GM23338 (cell line): ENCODE results near the gene CCDC9B. TPM values are rescaled to one million over a fixed set of nuclear protein-coding genes. Genes with fewer than 3 reads are reported as not detected.

ENCODE experiments used
- ATAC-seq: fragments of 200-7000 bp; cut with Tn5 transposase; 3 replicates; pipeline ENCODE4 v1.9.1; 2020
- DNase-seq: peaks from one replicate; pipeline ENCODE4 v3.0.0-alpha.2; 2015; ENCODE audit warnings: low spot score
- H2AFZ ChIP-seq: fragments of 200-600 bp; sonication (generic); 2 replicates; pipeline ENCODE4 v1.8.0; 2016; ENCODE audit warnings: antibody characterized with exemption, mild to moderate bottlenecking, moderate library complexity
- H3F3A ChIP-seq: fragments of 200-600 bp; sonication (generic); replicated peaks from 2 replicates; pipeline ENCODE4 v1.8.0; 2017; ENCODE audit warnings: antibody characterized with exemption, mixed run types, low read depth
- H3K27ac ChIP-seq: fragments of 200-600 bp; sonication (generic); 2 replicates; pipeline ENCODE4 v1.6.1; 2016; ENCODE audit warnings: low read depth
- H3K27me3 ChIP-seq: fragments of 200-600 bp; sonication (generic); 2 replicates; pipeline ENCODE4 v1.8.0; 2016; ENCODE audit warnings: mild to moderate bottlenecking, mixed run types, moderate library complexity; ENCODE audit not compliant: insufficient read depth
- H3K36me3 ChIP-seq: fragments of 200-600 bp; sonication (generic); 2 replicates; pipeline ENCODE4 v1.8.0; 2016; ENCODE audit warnings: mild to moderate bottlenecking; ENCODE audit not compliant: insufficient read depth
- H3K4me1 ChIP-seq: fragments of 200-600 bp; sonication (generic); 2 replicates; pipeline ENCODE4 v1.8.0; 2016; ENCODE audit warnings: mild to moderate bottlenecking, moderate library complexity; ENCODE audit not compliant: insufficient read depth
- H3K4me2 ChIP-seq: fragments of 200-600 bp; sonication (generic); 2 replicates; pipeline ENCODE4 v1.7.1; 2017; ENCODE audit warnings: mixed run types
- H3K4me3 ChIP-seq: fragments of 200-600 bp; sonication (generic); 2 replicates; pipeline ENCODE4 v1.6.1; 2016; ENCODE audit warnings: mixed run types
- H3K79me2 ChIP-seq: fragments of 200-600 bp; sonication (generic); replicated peaks from 2 replicates; pipeline ENCODE4 v1.8.0; 2017; ENCODE audit warnings: mild to moderate bottlenecking; ENCODE audit not compliant: insufficient read depth
- H3K9me2 ChIP-seq: fragments of 200-600 bp; sonication (generic); 2 replicates; pipeline ENCODE4 v1.8.0; 2017; ENCODE audit not compliant: insufficient read depth
- H4K20me1 ChIP-seq: fragments of 200-600 bp; sonication (generic); replicated peaks from 2 replicates; pipeline ENCODE4 v1.8.0; 2017; ENCODE audit warnings: mild to moderate bottlenecking; ENCODE audit not compliant: insufficient read depth
- H3K27ac Mint-ChIP-seq: 2 replicates; pipeline ENCODE4 v1.8.0; 2020; ENCODE audit warnings: inconsistent platforms, mild to moderate bottlenecking, moderate library complexity, mixed read lengths
- H3K27me3 Mint-ChIP-seq: 3 replicates; pipeline ENCODE4 v1.8.0; 2022; ENCODE audit warnings: low read depth, mild to moderate bottlenecking, moderate library complexity, mixed read lengths, inconsistent platforms; ENCODE audit not compliant: insufficient read depth, poor library complexity
- H3K36me3 Mint-ChIP-seq: 3 replicates; pipeline ENCODE4 v1.8.0; 2021; ENCODE audit warnings: low read depth, mild to moderate bottlenecking, inconsistent platforms, moderate library complexity, mixed read lengths
- H3K4me1 Mint-ChIP-seq: 3 replicates; pipeline ENCODE4 v1.8.0; 2020; ENCODE audit warnings: mild to moderate bottlenecking, inconsistent platforms, mixed read lengths
- H3K4me3 Mint-ChIP-seq: 3 replicates; pipeline ENCODE4 v1.8.0; 2021; ENCODE audit warnings: moderate library complexity, mild to moderate bottlenecking, inconsistent platforms, mixed read lengths
- H3K9me3 Mint-ChIP-seq: 3 replicates; pipeline ENCODE4 v1.8.0; 2020; ENCODE audit warnings: moderate library complexity, mild to moderate bottlenecking, inconsistent platforms, mixed read lengths
- CREB1 ChIP-seq: fragments of 250-450 bp; sonication (Bioruptor Pico); IDR thresholded peaks from 2 replicates; pipeline ENCODE4 v1.5.0; 2020; ENCODE audit warnings: low read depth, mild to moderate bottlenecking, moderate library complexity
- EZH2 ChIP-seq: fragments of 200-600 bp; sonication (generic); IDR thresholded peaks from one replicate; pipeline ENCODE4 v1.8.0; 2017; ENCODE audit warnings: antibody characterized with exemption, mild to moderate bottlenecking, low read depth; ENCODE audit not compliant: unreplicated experiment
- EZH2phosphoT487 ChIP-seq: fragments of 200-600 bp; sonication (generic); IDR thresholded peaks from one replicate; pipeline ENCODE4 v1.8.1; 2018; ENCODE audit warnings: antibody characterized with exemption; ENCODE audit not compliant: unreplicated experiment
- JUNB ChIP-seq: IDR thresholded peaks from one replicate; pipeline ENCODE4 v1.6.1; 2016; ENCODE audit warnings: antibody characterized with exemption; ENCODE audit not compliant: unreplicated experiment
- NANOG ChIP-seq: IDR thresholded peaks from 2 replicates; pipeline ENCODE4 v1.6.1; 2016; ENCODE audit warnings: antibody characterized with exemption, borderline replicate concordance
- POLR2AphosphoS5 ChIP-seq: IDR thresholded peaks from 2 replicates; pipeline ENCODE4 v1.6.1; 2016; ENCODE audit warnings: antibody characterized with exemption, low read depth
- STAT1 ChIP-seq: IDR thresholded peaks from one replicate; pipeline ENCODE4 v1.6.1; 2016; ENCODE audit warnings: antibody characterized with exemption; ENCODE audit not compliant: unreplicated experiment
- ZNF114 ChIP-seq: fragments of 250-450 bp; sonication (Bioruptor Pico); IDR thresholded peaks from 2 replicates; pipeline ENCODE4 v1.5.0; 2020; ENCODE audit warnings: mild to moderate bottlenecking, moderate library complexity
- ZNF331 ChIP-seq: fragments of 250-450 bp; sonication (Bioruptor Pico); IDR thresholded peaks from 2 replicates; pipeline ENCODE4 v1.5.0; 2020; ENCODE audit warnings: low read depth, mild to moderate bottlenecking, moderate library complexity
- polyA plus RNA-seq: library from polyadenylated mRNA; unstranded; fragments of >200 nt; fragmentation: Nextera tagmentation; extraction: Ambion mirVana; gene quantifications from 2 replicates; pipeline ENCODE4 v1.2.1, GENCODE V29; 2016
- total RNA-seq: library from RNA; depleted of rRNA; stranded (reverse); fragments of >200 nt; shearing (Covaris generic); gene quantifications from 2 replicates; pipeline ENCODE4 v1.2.3, GENCODE V29; 2014
- TF ChIP-seq, protein P1 (sequence below), 2 experiments: fragments of 200-600 bp in 1 of 2; sonication (generic) in 1 of 2; conservative IDR thresholded peaks; 2 replicates each; pipeline versions ENCODE4 v1.5.1 to v1.6.1; 2016 to 2017; ENCODE audit warnings: antibody characterized with exemption in 2 of 2, low read depth in 2 of 2, mild to moderate bottlenecking in 2 of 2, moderate library complexity in 1 of 2
- TF ChIP-seq, protein P2 (sequence below): IDR thresholded peaks from 2 replicates; pipeline ENCODE4 v1.6.1; 2016; ENCODE audit warnings: antibody characterized with exemption
- TF ChIP-seq, protein P3 (sequence below): IDR thresholded peaks from one replicate; pipeline ENCODE4 v1.6.1; 2018; ENCODE audit warnings: antibody characterized with exemption; ENCODE audit not compliant: unreplicated experiment

The CCDC9B gene
- total and polyA plus RNA-seq, 2 experiments from 2014 or later = 0.18 to 0.97 TPM

DNA sequence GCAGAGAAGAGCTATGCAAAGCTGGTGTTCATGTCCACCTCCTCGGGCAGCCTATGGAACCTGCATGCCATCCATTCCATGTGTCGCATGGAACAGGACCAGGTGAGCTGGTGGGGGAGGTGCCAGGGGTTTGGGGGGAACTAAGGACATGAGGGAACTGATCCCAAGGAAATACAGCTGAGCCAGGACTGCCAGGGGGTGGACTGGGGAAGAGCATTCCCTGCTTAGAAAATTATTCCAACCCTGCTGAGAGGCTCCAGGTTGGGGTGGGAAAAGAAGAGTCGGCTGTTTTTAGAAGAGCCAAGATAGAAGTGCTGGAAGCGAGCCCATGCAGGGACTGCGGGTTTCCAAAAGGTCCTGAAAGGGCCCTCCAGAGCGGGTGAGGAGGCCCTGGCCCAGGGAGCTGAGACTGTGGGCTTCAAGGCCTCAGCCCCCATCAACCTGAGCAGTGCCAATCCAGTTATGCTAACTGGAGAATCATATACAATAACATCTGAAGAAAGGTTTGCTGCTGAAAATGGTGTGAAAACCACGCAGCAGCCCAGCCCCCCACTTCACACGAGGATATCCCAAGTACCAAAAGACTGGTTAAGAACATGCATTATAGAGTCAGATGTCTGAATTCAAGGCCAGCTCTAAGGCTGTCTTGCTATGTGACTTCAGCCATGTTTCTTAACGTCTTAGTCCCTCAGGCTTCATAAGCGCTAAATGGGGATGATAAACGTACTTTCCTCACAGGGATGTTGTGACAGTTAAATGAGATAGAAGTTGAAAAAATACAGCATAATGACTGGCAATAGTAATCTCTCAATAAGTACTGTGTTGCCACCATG, 25.1 kb upstream of the CCDC9B start (continued):
- TF ChIP-seq ZNF331 (CRISPR knock-in tag) (no peak), EZH2phosphoT487 (no peak), EZH2 (no peak), POLR2AphosphoS5 (no peak), CREB1 (CRISPR knock-in tag) (no peak), JUNB (no peak), STAT1 (no peak)
- TF ChIP-seq, protein P1, sequence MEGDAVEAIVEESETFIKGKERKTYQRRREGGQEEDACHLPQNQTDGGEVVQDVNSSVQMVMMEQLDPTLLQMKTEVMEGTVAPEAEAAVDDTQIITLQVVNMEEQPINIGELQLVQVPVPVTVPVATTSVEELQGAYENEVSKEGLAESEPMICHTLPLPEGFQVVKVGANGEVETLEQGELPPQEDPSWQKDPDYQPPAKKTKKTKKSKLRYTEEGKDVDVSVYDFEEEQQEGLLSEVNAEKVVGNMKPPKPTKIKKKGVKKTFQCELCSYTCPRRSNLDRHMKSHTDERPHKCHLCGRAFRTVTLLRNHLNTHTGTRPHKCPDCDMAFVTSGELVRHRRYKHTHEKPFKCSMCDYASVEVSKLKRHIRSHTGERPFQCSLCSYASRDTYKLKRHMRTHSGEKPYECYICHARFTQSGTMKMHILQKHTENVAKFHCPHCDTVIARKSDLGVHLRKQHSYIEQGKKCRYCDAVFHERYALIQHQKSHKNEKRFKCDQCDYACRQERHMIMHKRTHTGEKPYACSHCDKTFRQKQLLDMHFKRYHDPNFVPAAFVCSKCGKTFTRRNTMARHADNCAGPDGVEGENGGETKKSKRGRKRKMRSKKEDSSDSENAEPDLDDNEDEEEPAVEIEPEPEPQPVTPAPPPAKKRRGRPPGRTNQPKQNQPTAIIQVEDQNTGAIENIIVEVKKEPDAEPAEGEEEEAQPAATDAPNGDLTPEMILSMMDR (conservative IDR thresholded peaks at IDR 0.05; ENCODE audit: low read depth in 2 of 2) = no peak

DNA sequence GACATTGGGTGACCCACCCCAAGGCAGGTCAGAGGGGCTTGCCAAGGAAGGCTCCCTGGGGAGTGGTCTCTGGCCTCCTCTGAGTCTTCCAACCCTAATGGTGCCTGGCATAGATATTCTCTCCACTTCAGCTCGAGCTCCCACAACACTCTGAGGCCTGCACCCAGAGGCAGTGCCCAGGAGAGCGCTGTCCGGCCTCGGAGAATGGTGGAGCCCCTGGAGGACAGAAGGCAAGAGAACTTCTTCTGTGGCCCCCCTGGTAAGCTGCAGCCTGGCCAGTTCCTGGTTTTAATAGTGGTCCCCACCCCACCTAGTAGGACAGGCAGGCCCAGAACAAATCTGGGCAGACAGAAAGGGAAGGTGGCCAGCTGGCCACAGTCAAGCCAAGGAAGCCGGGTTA, 24.3 kb upstream of the CCDC9B start:
- Mint-ChIP-seq H3K27me3 (peaks cover 32% of the 10 kb centered on the region), H3K4me3 (no peak overlapping the region), H3K4me1 (peaks cover 11% of the 10 kb centered on the region), H3K9me3 (peaks cover 2% of the 10 kb centered on the region; the same call in 1 of the 3 replicates), H3K27ac (no peak overlapping the region), H3K36me3 (no peaks in the 10 kb centered on the region; the same call in 2 of the 3 replicates)
- no peak overlapping the region for H3K4me2 ChIP-seq
- H3K79me2 ChIP-seq = no peaks in the 10 kb centered on the region
- no peak overlapping the region for H2AFZ ChIP-seq
- no peak overlapping the region for H3K4me3 ChIP-seq
- no peaks in the 10 kb centered on the region for H4K20me1 ChIP-seq
- ATAC-seq (no peak), DNase-seq (no peak)
- H3F3A ChIP-seq = 0 out of 2 replicates have a peak, but pooled peaks cover 3% of the 10 kb centered on the region
- H3K4me1 ChIP-seq = no peaks in the 10 kb centered on the region; the same call in 1 of the 2 replicates
- H3K9me2 ChIP-seq = no peaks in the 10 kb centered on the region
- no peaks in the 10 kb centered on the region for H3K36me3 ChIP-seq
- H3K27me3 ChIP-seq = peaks cover 28% of the 10 kb centered on the region
- no peak overlapping the region for H3K27ac ChIP-seq
- no peak for TF ChIP-seq JUNB
- no peak for TF ChIP-seq STAT1
- no peak for TF ChIP-seq ZNF114 (CRISPR knock-in tag)
- no peak for TF ChIP-seq NANOG
- no peak for TF ChIP-seq EZH2phosphoT487
- TF ChIP-seq, protein P2, sequence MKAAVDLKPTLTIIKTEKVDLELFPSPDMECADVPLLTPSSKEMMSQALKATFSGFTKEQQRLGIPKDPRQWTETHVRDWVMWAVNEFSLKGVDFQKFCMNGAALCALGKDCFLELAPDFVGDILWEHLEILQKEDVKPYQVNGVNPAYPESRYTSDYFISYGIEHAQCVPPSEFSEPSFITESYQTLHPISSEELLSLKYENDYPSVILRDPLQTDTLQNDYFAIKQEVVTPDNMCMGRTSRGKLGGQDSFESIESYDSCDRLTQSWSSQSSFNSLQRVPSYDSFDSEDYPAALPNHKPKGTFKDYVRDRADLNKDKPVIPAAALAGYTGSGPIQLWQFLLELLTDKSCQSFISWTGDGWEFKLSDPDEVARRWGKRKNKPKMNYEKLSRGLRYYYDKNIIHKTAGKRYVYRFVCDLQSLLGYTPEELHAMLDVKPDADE = no peak
- TF ChIP-seq, protein P3, sequence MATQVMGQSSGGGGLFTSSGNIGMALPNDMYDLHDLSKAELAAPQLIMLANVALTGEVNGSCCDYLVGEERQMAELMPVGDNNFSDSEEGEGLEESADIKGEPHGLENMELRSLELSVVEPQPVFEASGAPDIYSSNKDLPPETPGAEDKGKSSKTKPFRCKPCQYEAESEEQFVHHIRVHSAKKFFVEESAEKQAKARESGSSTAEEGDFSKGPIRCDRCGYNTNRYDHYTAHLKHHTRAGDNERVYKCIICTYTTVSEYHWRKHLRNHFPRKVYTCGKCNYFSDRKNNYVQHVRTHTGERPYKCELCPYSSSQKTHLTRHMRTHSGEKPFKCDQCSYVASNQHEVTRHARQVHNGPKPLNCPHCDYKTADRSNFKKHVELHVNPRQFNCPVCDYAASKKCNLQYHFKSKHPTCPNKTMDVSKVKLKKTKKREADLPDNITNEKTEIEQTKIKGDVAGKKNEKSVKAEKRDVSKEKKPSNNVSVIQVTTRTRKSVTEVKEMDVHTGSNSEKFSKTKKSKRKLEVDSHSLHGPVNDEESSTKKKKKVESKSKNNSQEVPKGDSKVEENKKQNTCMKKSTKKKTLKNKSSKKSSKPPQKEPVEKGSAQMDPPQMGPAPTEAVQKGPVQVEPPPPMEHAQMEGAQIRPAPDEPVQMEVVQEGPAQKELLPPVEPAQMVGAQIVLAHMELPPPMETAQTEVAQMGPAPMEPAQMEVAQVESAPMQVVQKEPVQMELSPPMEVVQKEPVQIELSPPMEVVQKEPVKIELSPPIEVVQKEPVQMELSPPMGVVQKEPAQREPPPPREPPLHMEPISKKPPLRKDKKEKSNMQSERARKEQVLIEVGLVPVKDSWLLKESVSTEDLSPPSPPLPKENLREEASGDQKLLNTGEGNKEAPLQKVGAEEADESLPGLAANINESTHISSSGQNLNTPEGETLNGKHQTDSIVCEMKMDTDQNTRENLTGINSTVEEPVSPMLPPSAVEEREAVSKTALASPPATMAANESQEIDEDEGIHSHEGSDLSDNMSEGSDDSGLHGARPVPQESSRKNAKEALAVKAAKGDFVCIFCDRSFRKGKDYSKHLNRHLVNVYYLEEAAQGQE = no peak
- no peak for TF ChIP-seq CREB1 (CRISPR knock-in tag)
- no peak for TF ChIP-seq EZH2
- TF ChIP-seq, protein P1 (conservative IDR thresholded peaks at IDR 0.05; ENCODE audit: low read depth in 2 of 2) = no peak
- TF ChIP-seq ZNF331 (CRISPR knock-in tag) = no peak
- no peak for TF ChIP-seq POLR2AphosphoS5
